Loucy (cell line): ENCODE measurements around the gene FBXL2.

Experiments
- H2AFZ ChIP-seq: fragments of 200-600 bp; sonication (generic); 2 replicates; pipeline ENCODE4 v1.6.0; 2016; ENCODE audit warnings: antibody characterized with exemption, mild to moderate bottlenecking, low read length, moderate library complexity
- H3F3A ChIP-seq: fragments of 200-600 bp; 2 replicates; pipeline ENCODE4 v1.6.0; 2016; ENCODE audit warnings: antibody characterized with exemption, low read depth, mild to moderate bottlenecking
- H3K27me3 ChIP-seq: fragments of 200-600 bp; sonication (generic); 2 replicates; pipeline ENCODE4 v1.6.1; 2014; ENCODE audit warnings: low read length, mild to moderate bottlenecking; ENCODE audit not compliant: insufficient read depth, poor library complexity, severe bottlenecking
- H3K36me3 ChIP-seq: fragments of 200-600 bp; sonication (generic); 2 replicates; pipeline ENCODE4 v1.6.1; 2016; ENCODE audit warnings: low read length; ENCODE audit not compliant: insufficient read depth
- H3K4me1 ChIP-seq: fragments of 200-600 bp; sonication (generic); 2 replicates; pipeline ENCODE4 v1.5.1; 2014; ENCODE audit warnings: low read length, mild to moderate bottlenecking; ENCODE audit not compliant: insufficient read depth, poor library complexity, severe bottlenecking
- H3K4me2 ChIP-seq: fragments of 200-600 bp; sonication (generic); 2 replicates; pipeline ENCODE4 v1.6.0; 2014; ENCODE audit warnings: antibody characterized with exemption, low read length, low read depth, mild to moderate bottlenecking; ENCODE audit not compliant: poor library complexity, severe bottlenecking
- H3K4me3 ChIP-seq: fragments of 200-600 bp; sonication (generic); 2 replicates; pipeline ENCODE4 v1.5.1; 2014; ENCODE audit warnings: low read length, mild to moderate bottlenecking, mixed read lengths; ENCODE audit not compliant: poor library complexity, severe bottlenecking
- H3K79me2 ChIP-seq: fragments of 200-600 bp; sonication (generic); 2 replicates; pipeline ENCODE4 v1.6.1; 2014; ENCODE audit warnings: low read length; ENCODE audit not compliant: insufficient read depth
- H3K9ac ChIP-seq: fragments of 200-600 bp; sonication (generic); 2 replicates; pipeline ENCODE4 v1.6.0; 2014; ENCODE audit warnings: mild to moderate bottlenecking, low read depth, low read length, moderate library complexity; ENCODE audit not compliant: poor library complexity, severe bottlenecking
- H3K9me2 ChIP-seq: fragments of 200-600 bp; sonication (generic); replicated peaks from 2 replicates; pipeline ENCODE4 v1.6.1; 2016; ENCODE audit warnings: low read depth, low read length, mixed read lengths
- H3K9me3 ChIP-seq: fragments of 200-600 bp; sonication (generic); 2 replicates; pipeline ENCODE4 v1.6.1; 2014; ENCODE audit warnings: mild to moderate bottlenecking, antibody characterized with exemption, low read length, low read depth; ENCODE audit not compliant: insufficient read depth
- H4K20me1 ChIP-seq: fragments of 200-600 bp; sonication (generic); 2 replicates; pipeline ENCODE4 v1.6.0; 2014; ENCODE audit warnings: antibody characterized with exemption, low read length, mild to moderate bottlenecking; ENCODE audit not compliant: insufficient read depth, poor library complexity, severe bottlenecking
- CTCF ChIP-seq: fragments of 200-600 bp; sonication (generic); conservative IDR thresholded peaks from 2 replicates; pipeline ENCODE4 v1.5.1; 2014; ENCODE audit warnings: mild to moderate bottlenecking, antibody characterized with exemption, low read length
- EZH2phosphoT487 ChIP-seq: fragments of 200-600 bp; IDR thresholded peaks from 2 replicates; pipeline ENCODE4 v1.6.1; 2018; ENCODE audit warnings: antibody characterized with exemption, mild to moderate bottlenecking, moderate library complexity, borderline replicate concordance

Gene FBXL2

GRCh38 chr3:33419948-33420347 lies 142.7 kb downstream of the FBXL2 start:
- H4K20me1 ChIP-seq = peaks cover 19% of the 10 kb centered on the region
- peaks cover 43% of the 10 kb centered on the region for H3K79me2 ChIP-seq
- TF ChIP-seq EZH2phosphoT487 = no peak
- no peak for TF ChIP-seq CTCF
- no peaks in the 10 kb centered on the region for H3K9me2 ChIP-seq
- peaks cover 85% of the 10 kb centered on the region for H3K36me3 ChIP-seq
- H2AFZ ChIP-seq = no peak overlapping the region
- H3F3A ChIP-seq = no peaks in the 10 kb centered on the region
- no peaks in the 10 kb centered on the region for H3K4me1 ChIP-seq
- no peak overlapping the region for H3K9ac ChIP-seq
- no peaks in the 10 kb centered on the region for H3K27me3 ChIP-seq
- H3K4me3 ChIP-seq = no peak overlapping the region
- H3K4me2 ChIP-seq = no peak overlapping the region
- H3K9me3 ChIP-seq = no peaks in the 10 kb centered on the region

DNA sequence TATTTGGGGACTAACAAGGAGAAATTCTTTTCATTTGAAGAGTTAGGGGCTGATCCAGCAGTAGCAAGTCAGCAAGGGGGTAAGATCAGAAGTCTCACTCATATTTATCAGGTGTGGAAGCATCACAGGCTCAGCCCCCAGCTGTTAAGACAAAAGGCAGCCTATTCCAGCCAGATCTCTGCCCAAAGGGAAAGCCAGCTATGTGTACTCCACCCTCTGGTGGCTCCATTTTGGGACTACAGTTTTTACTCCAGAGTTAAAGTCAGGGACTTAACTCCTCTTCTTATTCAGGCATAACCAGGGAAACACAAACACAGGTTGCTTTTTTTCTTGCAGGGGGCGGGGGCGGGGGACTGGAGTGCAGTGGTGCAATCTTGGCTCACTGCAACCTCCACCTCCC lies 143.7 kb downstream of the FBXL2 start:
- Histone ChIP-seq H3K4me2 (no peak overlapping the region), H3K27me3 (no peaks in the 10 kb centered on the region), H3F3A (no peaks in the 10 kb centered on the region), H3K9me2 (no peaks in the 10 kb centered on the region), H3K4me1 (no peaks in the 10 kb centered on the region), H3K79me2 (peaks cover 50% of the 10 kb centered on the region), H3K36me3 (peaks cover 80% of the 10 kb centered on the region), H3K9me3 (no peaks in the 10 kb centered on the region), H3K4me3 (no peak overlapping the region), H4K20me1 (peaks cover 16% of the 10 kb centered on the region), H3K9ac (no peak overlapping the region), H2AFZ (no peak overlapping the region)
- no peak for TF ChIP-seq EZH2phosphoT487

DNA sequence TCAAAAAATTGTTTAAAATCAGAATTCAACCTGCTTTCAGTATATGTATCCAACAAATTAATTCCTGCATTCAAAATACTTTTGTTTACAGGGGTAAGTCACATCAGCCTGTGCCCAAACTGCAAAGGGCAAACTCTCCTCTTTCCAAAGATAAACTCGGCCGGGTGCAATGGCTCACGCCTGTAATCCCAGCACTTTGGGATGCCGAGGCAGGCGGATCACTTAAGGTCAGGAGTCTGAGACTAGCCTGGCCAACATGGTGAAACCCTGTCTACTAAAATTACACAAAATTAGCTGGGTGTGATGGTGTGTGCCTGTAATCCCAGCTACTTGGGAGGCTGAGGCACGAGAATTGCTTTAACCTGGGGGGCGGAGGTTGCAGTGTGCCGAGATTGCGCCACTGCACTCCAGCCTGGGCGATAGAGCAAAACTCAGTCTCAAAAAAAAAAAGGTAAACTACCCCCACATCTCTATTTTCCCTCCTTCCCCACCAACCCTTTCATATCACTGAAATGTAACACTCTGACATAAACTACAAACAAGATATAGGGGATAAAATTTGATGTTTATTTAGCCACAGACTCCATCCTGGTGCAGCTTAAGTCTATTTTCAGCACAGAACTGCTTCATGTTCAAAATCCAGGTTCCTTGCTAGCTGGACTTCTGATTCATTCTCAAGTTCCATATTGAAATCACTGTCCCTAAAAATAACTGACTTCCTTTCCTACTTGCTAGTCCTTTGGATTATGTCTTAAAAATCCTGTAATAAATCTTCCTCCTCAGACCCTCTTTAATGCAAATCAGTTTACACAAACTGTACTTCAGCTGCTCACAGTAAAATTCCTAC lies 147.6 kb downstream of the FBXL2 start:
- peaks cover 80% of the 10 kb centered on the region for H3K79me2 ChIP-seq
- peaks cover 8% of the 10 kb centered on the region for H3K4me1 ChIP-seq
- peaks cover 38% of the 10 kb centered on the region for H4K20me1 ChIP-seq

More for the DNA sequence above, 147.6 kb downstream of the FBXL2 start:
- Histone ChIP-seq H3K4me2 (no peak overlapping the region), H3K36me3 (peaks cover 51% of the 10 kb centered on the region; the same call in 1 of the 2 replicates), H2AFZ (no peak overlapping the region), H3K27me3 (no peaks in the 10 kb centered on the region), H3K9ac (no peak overlapping the region), H3F3A (no peaks in the 10 kb centered on the region), H3K9me3 (no peaks in the 10 kb centered on the region), H3K4me3 (no peak overlapping the region), H3K9me2 (no peaks in the 10 kb centered on the region)
- no peak for TF ChIP-seq CTCF
- TF ChIP-seq EZH2phosphoT487 = no peak
